Osteoblast (primary cell): ENCODE results near the gene QRFPR. TPM values are rescaled to one million over a fixed set of nuclear protein-coding genes. Genes with fewer than 3 reads are reported as not detected.
A peak's percentile ranks its signal among the peaks of the same experiment; 100 is the strongest.
"Not testable (repeated sequence)": the region's sequence is repeated elsewhere in the genome, so short reads cannot be mapped to it uniquely, and the experiment has no call there.

Experiments used
- DNase-seq: peaks from one replicate; pipeline ENCODE4 v3.0.0; 2011; ENCODE audit warnings: low spot score, mixed read lengths; ENCODE audit not compliant: insufficient read length; ENCODE audit errors: missing footprints
- H2AFZ ChIP-seq: 2 replicates; pipeline ENCODE4 v1.6.0; 2011; ENCODE audit warnings: mild to moderate bottlenecking, low read length
- H3K27ac ChIP-seq: 2 replicates; pipeline ENCODE4 v1.5.1; 2011; ENCODE audit warnings: mild to moderate bottlenecking, low read depth, low read length, moderate library complexity
- H3K27me3 ChIP-seq: 2 replicates; pipeline ENCODE4 v1.6.0; 2012; ENCODE audit warnings: mild to moderate bottlenecking, control low read depth, inconsistent platforms, low read length, moderate library complexity; ENCODE audit not compliant: insufficient read depth
- H3K36me3 ChIP-seq: 2 replicates; pipeline ENCODE4 v1.5.1; 2011; ENCODE audit warnings: mild to moderate bottlenecking, low read length, control low read depth, moderate library complexity; ENCODE audit not compliant: insufficient read depth
- H3K4me1 ChIP-seq: 2 replicates; pipeline ENCODE4 v1.5.1; 2011; ENCODE audit warnings: mild to moderate bottlenecking, low read length, control low read depth, moderate library complexity; ENCODE audit not compliant: insufficient read depth
- H3K4me2 ChIP-seq: 2 replicates; pipeline ENCODE4 v1.6.0; 2011; ENCODE audit warnings: mild to moderate bottlenecking, low read length; ENCODE audit not compliant: insufficient read depth
- H3K4me3 ChIP-seq: fragments of 200-600 bp; sonication (generic); 3 replicates; pipeline ENCODE4 v1.5.1; 2012; ENCODE audit warnings: mild to moderate bottlenecking, low read length, inconsistent platforms; ENCODE audit not compliant: insufficient read depth
- H3K79me2 ChIP-seq: 2 replicates; pipeline ENCODE4 v1.6.0; 2012; ENCODE audit warnings: mild to moderate bottlenecking, low read length, control low read depth, inconsistent platforms; ENCODE audit not compliant: insufficient read depth
- H3K9me3 ChIP-seq: 2 replicates; pipeline ENCODE4 v1.5.1; 2011; ENCODE audit warnings: low read depth, low read length, control low read depth
- H4K20me1 ChIP-seq: 2 replicates; pipeline ENCODE4 v1.6.0; 2012; ENCODE audit warnings: mild to moderate bottlenecking, low read length, control low read depth; ENCODE audit not compliant: insufficient read depth
- CTCF ChIP-seq: IDR thresholded peaks from 2 replicates; pipeline ENCODE4 v1.5.1; 2011; ENCODE audit warnings: mild to moderate bottlenecking, low read depth, low read length, moderate library complexity; ENCODE audit errors: extremely low read depth
- total RNA-seq: library from RNA; depleted of rRNA; stranded (reverse); fragments of >200 nt; gene quantifications from 2 replicates; pipeline ENCODE4 v1.2.3, GENCODE V29; 2012

The QRFPR gene
- total RNA-seq, 1 donor, result not detected

DNA sequence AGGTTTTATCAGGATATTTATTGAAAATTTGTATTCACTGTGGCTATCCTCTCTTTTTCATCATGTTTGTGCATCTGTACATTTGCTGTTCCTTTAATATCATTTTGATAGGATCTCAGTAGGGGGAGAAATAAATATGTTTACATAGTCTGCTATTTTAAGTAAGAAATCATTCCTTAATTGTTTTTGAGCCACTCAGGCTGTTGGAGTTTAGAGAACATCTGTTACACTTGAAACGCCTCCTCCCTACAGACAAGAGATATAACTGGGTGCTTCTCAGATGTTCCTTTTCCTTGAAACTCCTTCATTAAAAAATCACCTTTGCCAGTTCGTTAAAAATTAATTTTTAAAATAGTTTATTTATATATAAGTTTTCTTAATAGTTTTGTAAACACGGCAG, 59.4 kb downstream of the QRFPR start:
- Histone ChIP-seq H4K20me1 (no peaks in the 10 kb centered on the region), H2AFZ (no peak overlapping the region), H3K4me2 (no peak overlapping the region), H3K27ac (no peak overlapping the region), H3K4me3 (no peak overlapping the region), H3K4me1 (no peaks in the 10 kb centered on the region), H3K36me3 (no peaks in the 10 kb centered on the region), H3K9me3 (no peaks in the 10 kb centered on the region), H3K79me2 (no peaks in the 10 kb centered on the region), H3K27me3 (peaks cover 5% of the 10 kb centered on the region)
- TF ChIP-seq CTCF, result no peak
- DNase-seq, result no peak

DNA sequence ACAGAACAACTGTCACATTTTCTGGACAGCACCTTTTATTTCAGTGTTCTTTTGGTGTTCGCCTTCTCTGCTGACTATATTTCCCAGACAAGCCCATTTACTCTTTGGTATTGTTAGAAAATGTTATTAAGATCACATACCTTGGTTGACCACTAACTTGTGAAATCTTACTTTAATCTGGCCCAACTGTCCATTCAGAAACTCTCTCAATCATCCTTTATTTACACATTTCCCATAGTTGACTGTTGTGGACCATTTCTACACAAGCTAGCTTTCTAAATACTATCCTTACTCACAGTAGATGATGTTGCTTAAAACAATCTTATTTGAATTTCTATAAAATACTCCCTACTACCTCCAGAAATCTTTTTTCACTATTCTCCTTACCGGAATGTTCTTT, 64.7 kb downstream of the QRFPR start:
- H3K4me2 ChIP-seq, result no peak overlapping the region
- no peaks in the 10 kb centered on the region for H3K36me3 ChIP-seq
- H3K79me2 ChIP-seq, result no peaks in the 10 kb centered on the region
- H4K20me1 ChIP-seq, result no peaks in the 10 kb centered on the region
- H3K4me1 ChIP-seq, result no peaks in the 10 kb centered on the region
- no peak for DNase-seq
- TF ChIP-seq CTCF, result no peak
- H3K27ac ChIP-seq, result no peak overlapping the region
- no peak overlapping the region for H2AFZ ChIP-seq
- H3K27me3 ChIP-seq, result peaks cover 3% of the 10 kb centered on the region
- no peaks in the 10 kb centered on the region for H3K9me3 ChIP-seq
- no peak overlapping the region for H3K4me3 ChIP-seq

- H3K4me1 ChIP-seq, H4K20me1 ChIP-seq, H3K36me3 ChIP-seq, H3K79me2 ChIP-seq, H3K9me3 ChIP-seq, H2AFZ ChIP-seq, H3K27ac ChIP-seq, H3K4me3 ChIP-seq, H3K4me2 ChIP-seq, DNase-seq, H3K27me3 ChIP-seq: not testable (repeated sequence)
These were observed 67.4 kb downstream of the QRFPR start for GRCh38 chr4:121313430-121313829.

GRCh38 chr4:121308828-121309227, 72.0 kb downstream of the QRFPR start:
- no peaks in the 10 kb centered on the region for H4K20me1 ChIP-seq
- no peak for TF ChIP-seq CTCF
- DNase-seq, result no peak
- no peaks in the 10 kb centered on the region for H3K4me1 ChIP-seq
- peak overlapping the region; percentile 33 for H2AFZ ChIP-seq
- H3K4me3 ChIP-seq, result no peak overlapping the region
- no peaks in the 10 kb centered on the region for H3K9me3 ChIP-seq
- H3K36me3 ChIP-seq, result no peaks in the 10 kb centered on the region
- no peaks in the 10 kb centered on the region for H3K79me2 ChIP-seq
- no peak overlapping the region for H3K4me2 ChIP-seq
- no peak overlapping the region for H3K27ac ChIP-seq
- no peaks in the 10 kb centered on the region for H3K27me3 ChIP-seq

DNA sequence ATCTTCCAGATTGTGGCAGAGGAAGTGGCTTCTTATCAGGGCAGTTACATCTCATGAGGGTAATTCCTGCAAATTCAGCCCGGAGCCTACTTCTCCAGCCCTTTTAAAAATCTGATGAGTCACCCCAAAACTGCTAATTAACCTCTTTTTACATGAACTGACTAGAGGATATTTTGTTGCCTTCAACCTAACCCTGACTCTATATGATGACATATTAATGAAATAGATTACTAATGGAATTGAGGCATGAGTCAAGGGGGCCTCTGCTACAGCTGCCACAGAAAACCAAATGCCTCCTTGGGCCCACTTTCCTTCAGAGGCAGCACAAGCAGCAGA, 72.5 kb downstream of the QRFPR start:
- no peak for TF ChIP-seq CTCF
- H3K79me2 ChIP-seq, result no peaks in the 10 kb centered on the region
- H3K4me3 ChIP-seq, result no peak overlapping the region
- no peak overlapping the region for H3K4me2 ChIP-seq
- H2AFZ ChIP-seq, result no peak overlapping the region
- no peak for DNase-seq
- H3K27me3 ChIP-seq, result no peaks in the 10 kb centered on the region
- no peaks in the 10 kb centered on the region for H3K4me1 ChIP-seq
- no peak overlapping the region for H3K27ac ChIP-seq
- no peaks in the 10 kb centered on the region for H4K20me1 ChIP-seq
- no peaks in the 10 kb centered on the region for H3K9me3 ChIP-seq
- H3K36me3 ChIP-seq, result no peaks in the 10 kb centered on the region
